WTC11 (cell line): ENCODE results near the gene URAD.

Experiments used
- CTCF ChIP-seq: fragments of 200-600 bp; IDR thresholded peaks from 2 replicates; pipeline ENCODE4 v1.8.0; 2022; ENCODE audit warnings: antibody characterized with exemption
- NFYB ChIP-seq: sonication (generic); formaldehyde crosslinking; conservative IDR thresholded peaks from 2 replicates; pipeline ENCODE4 v1.8.0; 2022; ENCODE audit warnings: low read depth, missing genetic modification reagents
- OVOL2 ChIP-seq: fragments of 250-450 bp; sonication (Bioruptor Pico); IDR thresholded peaks from 2 replicates; pipeline ENCODE4 v1.9.0; 2021; ENCODE audit warnings: mild to moderate bottlenecking, borderline replicate concordance
- PRDM15 ChIP-seq: sonication (generic); formaldehyde crosslinking; IDR thresholded peaks from 2 replicates; pipeline ENCODE4 v1.8.0; 2022; ENCODE audit warnings: missing genetic modification reagents
- USF1 ChIP-seq: sonication (generic); formaldehyde crosslinking; IDR thresholded peaks from 2 replicates; pipeline ENCODE4 v1.8.0; 2022; ENCODE audit warnings: mild to moderate bottlenecking, missing genetic modification reagents
- USF2 ChIP-seq: sonication (generic); formaldehyde crosslinking; IDR thresholded peaks from 2 replicates; pipeline ENCODE4 v1.8.1; 2023; ENCODE audit warnings: mild to moderate bottlenecking, missing genetic modification reagents, moderate library complexity
- ZNF121 ChIP-seq: sonication (generic); formaldehyde crosslinking; IDR thresholded peaks from 2 replicates; pipeline ENCODE4 v1.8.0; 2023; ENCODE audit warnings: missing genetic modification reagents
- ZNF281 ChIP-seq: sonication (generic); formaldehyde crosslinking; IDR thresholded peaks from 2 replicates; pipeline ENCODE4 v1.8.0; 2023; ENCODE audit warnings: mild to moderate bottlenecking, missing genetic modification reagents

- TF ChIP-seq CTCF (no peak), USF1 (CRISPR knock-in tag) (no peak), NFYB (CRISPR knock-in tag) (no peak), PRDM15 (CRISPR knock-in tag) (no peak), USF2 (no peak), ZNF121 (no peak), ZNF281 (CRISPR knock-in tag) (no peak), OVOL2 (CRISPR knock-in tag) (no peak)
These were observed 10.1 kb downstream of the URAD start for GRCh38 chr13:27978301-27978968.
